AG04450 (cell line): ENCODE data around the gene ACAN. TPM values are rescaled to one million over a fixed set of nuclear protein-coding genes. Genes with fewer than 3 reads are reported as not detected.

Experiments
- CTCF ChIA-PET: fragments of 300-600, 350-600 bp; formaldehyde crosslinking; extraction: SDS; loops from one replicate; lab custom pipeline; 2022; ENCODE audit warnings: antibody characterized with exemption, inconsistent platforms; lab: Charles Lee
- POLR2A ChIA-PET: fragments of 350-600 bp; formaldehyde crosslinking; extraction: SDS; loops from one replicate; lab custom pipeline; 2021; ENCODE audit warnings: antibody characterized with exemption, inconsistent platforms; lab: Yijun Ruan, JAX
- DNase-seq: peaks from one replicate; pipeline ENCODE4 v3.0.0-alpha.2; 2011; ENCODE audit warnings: low read depth, low spot score
- H3K27ac ChIP-seq: one replicate; pipeline ENCODE4 v1.5.1; 2012; ENCODE audit warnings: low read depth, low read length, control low read depth
- H3K27me3 ChIP-seq: one replicate; pipeline ENCODE4 v1.6.0; 2012; ENCODE audit warnings: low read length; ENCODE audit not compliant: control insufficient read depth, insufficient read depth
- H3K4me3 ChIP-seq: 2 replicates; pipeline ENCODE4 v1.5.1; 2011; ENCODE audit warnings: mild to moderate bottlenecking, low read depth, low read length, control low read depth
- H3K9me3 ChIP-seq: 2 replicates; pipeline ENCODE4 v1.5.1; 2012; ENCODE audit warnings: low read length; ENCODE audit not compliant: control insufficient read depth, insufficient read depth
- polyA plus RNA-seq: library from polyadenylated mRNA; depleted of rRNA; stranded (reverse); fragments of >200 nt; gene quantifications from 2 replicates; pipeline ENCODE4 v1.2.3, GENCODE V29; 2011
- TF ChIP-seq, protein P1 (sequence below): IDR thresholded peaks from 2 replicates; pipeline ENCODE4 v1.5.1; 2011; ENCODE audit warnings: low read depth, low read length, control low read depth, inconsistent platforms

The ACAN gene
- polyA plus RNA-seq, 1 experiment, result 0.20 TPM

DNA sequence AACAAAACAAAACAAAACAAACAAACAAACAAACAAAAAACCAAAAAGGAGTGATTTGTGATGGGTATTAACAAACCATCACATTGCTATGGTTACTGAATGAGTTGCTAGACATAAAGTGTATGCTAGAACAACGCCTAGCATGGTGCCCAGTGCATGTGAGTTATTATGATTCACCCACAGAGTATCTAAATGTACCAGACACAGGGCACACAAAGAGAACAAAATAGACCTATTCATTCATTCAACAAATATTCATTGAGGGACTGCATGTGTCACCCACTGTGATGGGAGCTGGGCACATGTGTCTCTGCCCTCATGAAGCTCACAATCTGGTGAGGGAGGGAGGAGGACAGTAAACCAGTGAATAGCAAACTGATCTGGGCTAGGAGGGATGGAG is 11.6 kb upstream of the ACAN start:
- H3K9me3 ChIP-seq, result no peaks in the 10 kb centered on the region
- no peak overlapping the region for H3K27ac ChIP-seq
- H3K27me3 ChIP-seq, result peaks cover 39% of the 10 kb centered on the region
- CTCF ChIA-PET, result no interaction called here
- TF ChIP-seq, protein P1, sequence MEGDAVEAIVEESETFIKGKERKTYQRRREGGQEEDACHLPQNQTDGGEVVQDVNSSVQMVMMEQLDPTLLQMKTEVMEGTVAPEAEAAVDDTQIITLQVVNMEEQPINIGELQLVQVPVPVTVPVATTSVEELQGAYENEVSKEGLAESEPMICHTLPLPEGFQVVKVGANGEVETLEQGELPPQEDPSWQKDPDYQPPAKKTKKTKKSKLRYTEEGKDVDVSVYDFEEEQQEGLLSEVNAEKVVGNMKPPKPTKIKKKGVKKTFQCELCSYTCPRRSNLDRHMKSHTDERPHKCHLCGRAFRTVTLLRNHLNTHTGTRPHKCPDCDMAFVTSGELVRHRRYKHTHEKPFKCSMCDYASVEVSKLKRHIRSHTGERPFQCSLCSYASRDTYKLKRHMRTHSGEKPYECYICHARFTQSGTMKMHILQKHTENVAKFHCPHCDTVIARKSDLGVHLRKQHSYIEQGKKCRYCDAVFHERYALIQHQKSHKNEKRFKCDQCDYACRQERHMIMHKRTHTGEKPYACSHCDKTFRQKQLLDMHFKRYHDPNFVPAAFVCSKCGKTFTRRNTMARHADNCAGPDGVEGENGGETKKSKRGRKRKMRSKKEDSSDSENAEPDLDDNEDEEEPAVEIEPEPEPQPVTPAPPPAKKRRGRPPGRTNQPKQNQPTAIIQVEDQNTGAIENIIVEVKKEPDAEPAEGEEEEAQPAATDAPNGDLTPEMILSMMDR, result no peak
- POLR2A ChIA-PET, result interaction anchor here (0.6 kb wide), 1 partner anchor 49 kb away, joined by 3 read pairs; no protein-coding TSS in a partner anchor
- DNase-seq, result no peak
- no peak overlapping the region for H3K4me3 ChIP-seq

DNA sequence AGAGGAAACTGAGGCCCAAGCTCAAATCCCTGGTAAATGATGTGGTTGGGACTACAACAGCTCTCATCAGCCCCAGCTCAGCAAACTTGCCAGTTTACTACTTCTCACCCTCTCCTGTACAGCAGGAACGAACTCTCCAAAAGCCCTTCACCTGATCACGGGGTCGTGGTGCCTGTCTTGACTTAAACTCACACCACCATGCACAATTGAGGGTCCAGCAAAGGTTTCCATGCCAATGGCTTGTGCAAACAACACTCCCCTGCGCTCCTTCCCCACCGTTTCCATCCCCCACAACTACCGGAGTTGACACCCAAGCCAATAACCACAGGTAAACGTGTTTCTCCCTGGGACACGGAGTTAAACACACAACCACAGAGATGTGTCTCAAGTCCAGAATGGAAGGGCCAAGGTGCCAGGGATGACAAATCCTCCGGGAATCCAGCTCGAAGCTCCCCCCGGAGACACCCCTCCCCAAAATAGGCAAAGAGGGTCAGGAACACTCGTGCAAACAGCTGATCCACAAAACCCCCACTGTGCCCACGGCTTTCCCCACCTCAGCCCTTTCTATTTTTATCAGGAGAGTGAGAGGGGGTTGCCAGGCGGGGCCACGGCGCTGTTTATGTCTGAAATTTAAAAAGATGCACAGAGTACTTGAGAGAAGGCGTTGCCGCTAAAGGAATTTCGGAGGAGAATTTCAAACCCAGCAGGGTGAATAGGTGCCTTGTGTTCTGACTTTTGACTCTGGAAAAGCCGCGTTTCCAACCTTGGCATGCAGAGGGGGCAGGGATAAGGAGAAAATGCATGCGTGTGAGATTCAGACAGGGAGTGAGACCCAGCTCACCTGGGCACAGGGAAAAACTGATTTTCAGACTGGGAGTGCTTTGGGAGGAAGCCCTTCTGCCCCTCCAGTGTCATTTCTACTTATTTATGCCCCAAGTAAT is 10.6 kb upstream of the ACAN start:
- TF ChIP-seq, protein P1, result no peak
- ChIA-PET POLR2A (no interaction called here), CTCF (no interaction called here)
- peaks cover 36% of the 10 kb centered on the region for H3K27me3 ChIP-seq
- no peak overlapping the region for H3K4me3 ChIP-seq
- no peak for DNase-seq
- H3K27ac ChIP-seq, result no peak overlapping the region
- H3K9me3 ChIP-seq, result no peaks in the 10 kb centered on the region

DNA sequence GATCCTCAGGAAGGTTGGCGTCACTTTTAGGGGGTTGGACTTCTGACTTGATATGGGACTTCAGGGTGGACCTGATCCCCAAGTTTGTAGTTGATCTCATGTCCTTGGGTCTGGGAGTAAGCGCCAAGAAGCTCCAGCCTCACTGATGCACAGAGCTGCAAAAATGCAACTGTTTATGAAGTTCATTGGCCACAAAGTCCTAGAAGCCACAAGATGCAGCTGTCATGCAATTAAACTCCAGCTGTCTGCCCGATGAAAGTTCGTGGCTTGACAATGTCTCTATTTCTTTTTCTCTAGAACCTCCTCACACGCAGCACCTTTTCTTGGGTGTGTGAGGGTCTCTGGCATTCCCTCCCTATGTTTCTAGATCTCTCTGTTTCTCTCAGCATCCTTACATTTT is 9.2 kb upstream of the ACAN start:
- no peak overlapping the region for H3K4me3 ChIP-seq
- TF ChIP-seq, protein P1, result no peak
- H3K9me3 ChIP-seq, result no peaks in the 10 kb centered on the region
- POLR2A ChIA-PET, result no interaction called here
- peaks cover 30% of the 10 kb centered on the region for H3K27me3 ChIP-seq
- H3K27ac ChIP-seq, result no peak overlapping the region
- DNase-seq, result no peak
- CTCF ChIA-PET, result no interaction called here

DNA sequence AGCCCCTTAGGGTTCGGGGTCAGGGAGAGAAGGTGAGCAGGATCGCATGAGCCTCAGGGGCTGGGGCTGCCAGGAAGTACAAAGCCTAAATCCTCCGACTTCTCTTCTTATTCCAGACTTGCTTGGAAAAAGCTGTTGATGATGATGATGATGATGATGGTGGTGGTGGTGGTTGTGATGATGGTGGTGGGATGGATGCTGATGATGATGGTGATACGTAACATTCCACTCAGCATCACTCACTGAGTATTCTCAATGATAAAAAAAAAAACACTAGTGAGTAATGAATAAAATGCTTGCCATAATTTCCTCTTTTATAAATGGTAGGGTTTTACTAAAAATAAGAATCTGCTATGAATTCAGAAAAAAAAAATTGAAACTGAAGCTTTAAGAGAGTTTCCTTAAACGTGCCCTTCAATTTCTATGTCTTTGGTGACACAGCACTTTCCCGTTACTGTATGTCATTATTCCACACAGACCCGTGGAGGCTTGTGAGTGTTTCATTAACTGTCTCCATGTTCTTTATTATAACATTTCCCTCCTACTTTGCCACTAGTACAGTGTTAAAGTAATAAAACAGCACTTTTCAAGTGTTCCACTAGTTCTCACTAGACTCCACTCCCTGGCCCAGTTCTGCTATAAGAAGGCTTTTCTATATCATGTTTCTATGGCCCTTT is 5.4 kb upstream of the ACAN start:
- ChIA-PET CTCF (interaction anchor here (0.6 kb wide), 1 partner anchor 562 kb away, joined by 6 read pairs; no protein-coding TSS in a partner anchor), POLR2A (no interaction called here)
- TF ChIP-seq, protein P1, result no peak
- H3K9me3 ChIP-seq, result no peaks in the 10 kb centered on the region
- H3K4me3 ChIP-seq, result no peak overlapping the region
- no peak for DNase-seq
- H3K27me3 ChIP-seq, result peaks cover 38% of the 10 kb centered on the region
- H3K27ac ChIP-seq, result no peak overlapping the region

DNA sequence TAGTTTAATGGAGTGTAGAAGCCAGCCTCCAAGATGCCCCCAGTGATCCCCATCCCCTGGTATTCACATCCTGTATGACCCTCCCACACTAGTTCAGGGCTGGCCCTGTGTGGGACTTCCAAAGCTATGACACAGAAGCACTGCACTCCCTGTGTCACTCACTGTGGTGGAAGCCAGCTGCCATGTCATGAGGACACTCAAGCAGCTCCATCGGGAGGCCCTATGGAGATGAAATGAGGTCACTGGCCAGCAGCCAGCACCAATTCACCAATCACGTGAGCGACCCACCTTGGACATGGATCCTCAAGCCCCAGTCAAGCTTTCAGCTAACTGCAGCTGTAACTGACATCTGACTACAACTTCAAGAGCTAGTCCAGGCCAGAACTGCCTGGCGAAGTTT is 3.9 kb upstream of the ACAN start:
- H3K9me3 ChIP-seq, result no peaks in the 10 kb centered on the region
- TF ChIP-seq, protein P1, result no peak
- POLR2A ChIA-PET, result no interaction called here
- CTCF ChIA-PET, result no interaction called here
- H3K27ac ChIP-seq, result no peak overlapping the region
- no peak for DNase-seq
- H3K27me3 ChIP-seq, result peaks cover 37% of the 10 kb centered on the region
- H3K4me3 ChIP-seq, result no peak overlapping the region
